C4-2B (cell line): ENCODE measurements around the gene TEX101.
"Not testable (repeated sequence)": the region's sequence is repeated elsewhere in the genome, so short reads cannot be mapped to it uniquely, and the experiment has no call there.

Experiments used
- H3K27ac ChIP-seq: fragments of 450-650 bp; 2 replicates; pipeline ENCODE4 v1.5.1; 2017
- ZFX ChIP-seq: fragments of 450-650 bp; IDR thresholded peaks from 2 replicates; pipeline ENCODE4 v1.6.1; 2017
- TF ChIP-seq, protein P1 (sequence below): fragments of 450-650 bp; conservative IDR thresholded peaks from 2 replicates; pipeline ENCODE4 v1.5.1; 2017; ENCODE audit warnings: mild to moderate bottlenecking

The TEX101 gene

DNA sequence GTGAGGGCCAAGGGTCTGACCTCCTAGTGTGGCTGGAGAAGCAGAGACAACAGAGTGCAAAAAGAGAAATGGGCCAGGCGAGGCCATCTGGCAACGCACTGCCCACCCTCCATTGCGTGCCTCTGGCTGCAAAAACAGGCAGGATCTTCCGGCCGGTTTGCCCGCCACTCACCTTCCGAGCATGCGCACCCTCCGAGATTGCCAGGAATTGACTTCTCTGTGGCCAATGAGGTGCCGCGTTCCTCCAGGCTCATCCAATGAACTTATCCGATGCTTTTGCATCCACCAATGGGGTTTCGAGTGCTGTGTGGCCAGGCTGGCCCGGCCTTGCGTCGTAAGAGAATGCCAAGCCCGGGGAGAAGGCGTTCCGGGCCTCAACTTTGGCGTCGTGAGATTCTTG, at the start of gene TEX101:
TEX101 (plus strand) TSS at position 337 of the 400 bp plus-strand sequence. CDS start 1,030 bp downstream, outside the sequence.
- TF ChIP-seq, protein P1, sequence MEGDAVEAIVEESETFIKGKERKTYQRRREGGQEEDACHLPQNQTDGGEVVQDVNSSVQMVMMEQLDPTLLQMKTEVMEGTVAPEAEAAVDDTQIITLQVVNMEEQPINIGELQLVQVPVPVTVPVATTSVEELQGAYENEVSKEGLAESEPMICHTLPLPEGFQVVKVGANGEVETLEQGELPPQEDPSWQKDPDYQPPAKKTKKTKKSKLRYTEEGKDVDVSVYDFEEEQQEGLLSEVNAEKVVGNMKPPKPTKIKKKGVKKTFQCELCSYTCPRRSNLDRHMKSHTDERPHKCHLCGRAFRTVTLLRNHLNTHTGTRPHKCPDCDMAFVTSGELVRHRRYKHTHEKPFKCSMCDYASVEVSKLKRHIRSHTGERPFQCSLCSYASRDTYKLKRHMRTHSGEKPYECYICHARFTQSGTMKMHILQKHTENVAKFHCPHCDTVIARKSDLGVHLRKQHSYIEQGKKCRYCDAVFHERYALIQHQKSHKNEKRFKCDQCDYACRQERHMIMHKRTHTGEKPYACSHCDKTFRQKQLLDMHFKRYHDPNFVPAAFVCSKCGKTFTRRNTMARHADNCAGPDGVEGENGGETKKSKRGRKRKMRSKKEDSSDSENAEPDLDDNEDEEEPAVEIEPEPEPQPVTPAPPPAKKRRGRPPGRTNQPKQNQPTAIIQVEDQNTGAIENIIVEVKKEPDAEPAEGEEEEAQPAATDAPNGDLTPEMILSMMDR, result no peak
- no peak for TF ChIP-seq ZFX

DNA sequence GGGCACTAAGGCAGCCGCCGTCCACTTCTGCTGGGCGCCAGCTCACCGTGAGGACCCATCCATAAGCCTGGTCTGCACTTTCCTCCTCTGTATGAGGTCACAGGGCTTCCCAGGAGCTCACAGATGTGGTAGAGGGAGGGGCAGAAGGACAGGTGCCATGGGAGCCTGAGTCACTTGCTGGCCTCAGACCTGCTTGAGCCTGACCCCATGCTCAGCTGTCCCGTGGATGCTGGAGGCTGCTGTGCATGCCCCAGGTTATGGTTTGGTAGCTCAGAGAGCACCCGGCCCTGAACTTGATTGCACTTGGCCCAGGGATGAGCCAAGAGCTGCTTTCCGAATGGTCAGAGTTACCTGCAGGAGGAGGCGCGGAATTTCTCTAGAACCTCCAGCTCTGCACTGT, 49.0 kb upstream of the TEX101 start:
- H3K27ac ChIP-seq, result not testable (repeated sequence)

More for the DNA sequence above, at the start of gene TEX101:
- no peak within 1 kb of the TSS for H3K27ac ChIP-seq

- TF ChIP-seq, protein P1, result no peak
- TF ChIP-seq ZFX, result no peak
- no peak overlapping the region for H3K27ac ChIP-seq
Measured at GRCh38 chr19:43367822-43368221, 46.9 kb upstream of the TEX101 start.

- H3K27ac ChIP-seq, result not testable (repeated sequence)
Measured at GRCh38 chr19:43368897-43369296, 45.8 kb upstream of the TEX101 start.

GRCh38 chr19:43371909-43372308, 42.8 kb upstream of the TEX101 start:
- H3K27ac ChIP-seq, result no peak overlapping the region
- TF ChIP-seq, protein P1, result no peak
- no peak for TF ChIP-seq ZFX

- TF ChIP-seq, protein P1, result no peak
- TF ChIP-seq ZFX, result no peak
- H3K27ac ChIP-seq, result no peak overlapping the region
Measured at GRCh38 chr19:43372462-43372861, 42.2 kb upstream of the TEX101 start.

DNA sequence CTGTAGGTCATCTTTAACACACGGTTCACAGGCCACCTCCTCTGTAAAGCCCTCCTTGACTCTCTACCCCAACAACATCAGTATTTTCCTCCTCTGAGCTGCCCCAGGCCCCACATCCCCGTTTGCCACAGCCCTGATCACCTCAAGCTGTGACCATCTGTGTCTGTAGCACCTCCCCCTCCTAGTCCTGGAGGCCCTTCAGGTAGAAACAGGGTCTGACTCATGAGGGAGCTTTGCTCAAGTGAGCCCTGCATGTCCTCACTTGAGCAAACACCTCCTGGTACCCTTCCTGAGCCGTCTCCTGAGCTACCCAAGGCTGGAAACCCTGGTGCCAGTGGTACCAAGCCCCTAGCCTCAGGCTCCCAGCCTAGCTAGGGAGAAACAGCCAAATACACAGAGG, 37.1 kb upstream of the TEX101 start:
- not testable (repeated sequence) for H3K27ac ChIP-seq

GRCh38 chr19:43380008-43380407, 34.7 kb upstream of the TEX101 start:
- no peak overlapping the region for H3K27ac ChIP-seq
- TF ChIP-seq ZFX, result no peak
- TF ChIP-seq, protein P1, result no peak

DNA sequence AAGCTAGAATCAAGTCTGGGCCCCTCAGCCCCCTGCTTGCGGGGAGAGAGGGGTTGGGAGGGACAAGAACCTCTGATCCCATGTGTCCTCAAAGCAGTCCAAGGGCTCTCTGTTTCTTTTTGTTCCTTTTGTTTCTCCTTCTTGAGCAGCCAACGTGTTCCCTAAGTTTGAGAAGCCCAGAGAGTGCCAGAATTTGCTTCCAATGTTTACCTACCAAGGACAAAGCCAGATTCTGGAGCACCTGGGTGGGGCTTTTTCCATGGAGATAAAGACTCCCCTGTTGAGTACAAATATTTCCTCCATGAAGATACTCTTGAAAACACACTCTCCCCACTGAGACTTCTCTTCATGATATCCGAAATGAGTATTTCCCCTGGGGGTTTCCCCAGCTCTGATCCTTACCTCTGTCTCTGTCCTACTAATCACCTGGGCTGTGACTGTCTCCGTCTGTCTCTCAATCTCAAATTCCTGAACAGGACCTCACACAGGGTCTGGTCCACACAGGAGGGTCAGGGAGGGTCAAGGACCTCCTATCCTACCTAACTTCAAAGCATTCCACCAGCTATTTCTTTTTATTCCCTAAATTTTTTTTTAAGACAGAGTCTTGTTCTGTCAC, 33.8 kb upstream of the TEX101 start:
- no peak overlapping the region for H3K27ac ChIP-seq
- TF ChIP-seq, protein P1, result no peak
- TF ChIP-seq ZFX, result no peak

GRCh38 chr19:43382586-43383216, 32.0 kb upstream of the TEX101 start:
- H3K27ac ChIP-seq, result not testable (repeated sequence)

GRCh38 chr19:43383254-43383653, 31.4 kb upstream of the TEX101 start:
- not testable (repeated sequence) for H3K27ac ChIP-seq

DNA sequence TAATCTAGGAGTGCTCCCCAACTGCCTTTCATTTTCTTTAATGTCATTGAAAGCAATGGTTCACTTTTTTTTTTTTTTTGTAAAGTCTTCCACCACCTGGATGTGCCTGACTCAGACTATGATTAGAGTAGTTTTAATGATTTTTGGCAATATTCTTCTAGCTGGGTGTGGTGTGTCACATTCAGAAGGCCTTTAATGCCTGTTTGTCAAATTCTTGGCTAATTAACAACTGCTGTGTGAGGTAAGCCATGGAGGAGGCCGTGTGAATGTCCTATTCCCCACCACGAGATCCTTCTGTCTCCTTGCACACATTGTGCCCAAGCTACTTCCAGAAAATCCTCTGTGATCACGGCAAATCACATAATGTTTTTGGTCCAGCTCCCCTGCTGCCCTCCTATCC, 30.9 kb upstream of the TEX101 start:
- H3K27ac ChIP-seq, result not testable (repeated sequence)

DNA sequence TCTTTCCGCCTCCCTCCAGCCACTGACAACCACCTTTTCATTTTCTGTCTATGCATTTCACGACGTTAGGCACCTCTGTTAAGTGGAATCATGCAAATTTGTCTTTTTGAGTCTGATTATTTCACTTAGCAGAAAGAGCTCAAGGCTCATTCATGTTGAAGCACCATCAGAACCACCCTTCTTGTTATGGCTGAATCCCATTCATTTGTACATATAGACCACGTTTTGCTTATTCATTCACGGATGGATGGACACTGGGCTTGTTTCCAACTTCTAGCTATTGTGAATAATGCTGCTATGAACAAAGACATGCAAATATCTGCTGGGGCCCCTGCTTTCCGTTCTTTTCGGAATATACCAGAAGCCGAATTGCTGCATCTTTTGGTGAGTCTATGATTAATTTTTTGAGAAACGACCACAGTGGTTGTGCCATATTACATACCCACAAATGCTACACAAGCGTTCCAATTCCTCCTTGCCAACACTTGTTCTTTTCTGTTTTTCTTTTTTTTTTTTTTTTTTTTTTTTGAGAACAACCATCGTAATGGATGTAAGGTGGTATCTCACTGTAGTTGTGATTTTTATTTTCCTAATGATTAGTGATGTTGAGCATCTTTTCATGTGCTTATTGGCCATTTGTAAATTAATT, 23.7 kb upstream of the TEX101 start:
- H3K27ac ChIP-seq, result not testable (repeated sequence)
